ENCODE data around the gene AGK. TPM values are rescaled to one million over a fixed set of nuclear protein-coding genes. Genes with fewer than 3 reads are reported as not detected.
A peak's percentile ranks its signal among the peaks of the same experiment; 100 is the strongest.

Gene AGK
- total and polyA plus RNA-seq, 4 donors, result 7.2 to 13.6 (median 8.9) TPM

GRCh38 chr7:141702047-141702567 lies 150.9 kb downstream of the AGK start, which contains the start of gene DENND11:
TSS of gene DENND11 (minus strand) at chr7:141702166. CDS start at chr7:141702153, 13 bp downstream.
- Histone ChIP-seq H3K4me3 (ENCODE audit: low read depth in 1 of 3, low read length in 3 of 3) (peak within 1 kb of the TSS; percentile 73 to 96 (median 87)), H3K27me3 (ENCODE audit: control insufficient read depth in 4 of 4, insufficient read depth in 4 of 4, low read length in 3 of 4) (no peaks in the 10 kb centered on the region), H3K4me1 (ENCODE audit: control insufficient read depth in 4 of 4, insufficient read depth in 4 of 4, low read length in 3 of 4) (peaks cover 2 to 28% (median 20%) of the 10 kb centered on the region in 4 donors), H3K27ac (ENCODE audit: low read depth in 1 of 2, low read length in 2 of 2) (peak within 1 kb of the TSS; percentile 75 to 76), H3K9ac (ENCODE audit: low read depth in 1 of 2, low read length in 2 of 2) (peak within 1 kb of the TSS; percentile 51 to 85), H3K36me3 (ENCODE audit: control insufficient read depth in 4 of 4, insufficient read depth in 3 of 4, low read depth in 1 of 4, low read length in 3 of 4) (no peaks in the 10 kb centered on the region), H3K9me3 (ENCODE audit: control insufficient read depth in 4 of 4, low read length in 3 of 4) (no peaks in the 10 kb centered on the region)
- DNase-seq (ENCODE audit: low spot score), result peak; percentile 62
- TF ChIP-seq FOXA2 (IDR thresholded peaks at IDR 0.05) (no peak), RXRA (IDR thresholded peaks at IDR 0.05) (no peak), EGR1 (IDR thresholded peaks at IDR 0.05; ENCODE audit: low read depth in 2 of 2) (no peak), NR2F2 (IDR thresholded peaks at IDR 0.05) (no peak), ZBTB33 (IDR thresholded peaks at IDR 0.05) (no peak), YY1 (IDR thresholded peaks at IDR 0.05) (peak; percentile 12), TAF1 (conservative IDR thresholded peaks at IDR 0.05) (no peak)
- TF ChIP-seq, protein P1, sequence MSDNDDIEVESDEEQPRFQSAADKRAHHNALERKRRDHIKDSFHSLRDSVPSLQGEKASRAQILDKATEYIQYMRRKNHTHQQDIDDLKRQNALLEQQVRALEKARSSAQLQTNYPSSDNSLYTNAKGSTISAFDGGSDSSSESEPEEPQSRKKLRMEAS (IDR thresholded peaks at IDR 0.05), result no peak
- under 1% methylated on average over 62 of the region's 62 CpGs for WGBS

- Histone ChIP-seq H3K4me1 (ENCODE audit: control insufficient read depth in 4 of 4, insufficient read depth in 4 of 4, low read length in 3 of 4) (peaks cover 0 to 24% (median 18%) of the 10 kb centered on the region in 4 donors), H3K9ac (ENCODE audit: low read depth in 1 of 2, low read length in 2 of 2) (no peak overlapping the region), H3K36me3 (ENCODE audit: control insufficient read depth in 4 of 4, insufficient read depth in 3 of 4, low read depth in 1 of 4, low read length in 3 of 4) (no peaks in the 10 kb centered on the region), H3K27ac (ENCODE audit: low read depth in 1 of 2, low read length in 2 of 2) (no peak overlapping the region), H3K4me3 (ENCODE audit: low read depth in 1 of 3, low read length in 3 of 3) (peak overlapping the region in 1 of 3 donors; percentile 96), H3K9me3 (ENCODE audit: control insufficient read depth in 4 of 4, low read length in 3 of 4) (no peaks in the 10 kb centered on the region), H3K27me3 (ENCODE audit: control insufficient read depth in 4 of 4, insufficient read depth in 4 of 4, low read length in 3 of 4) (no peaks in the 10 kb centered on the region)
- TF ChIP-seq JUND (IDR thresholded peaks at IDR 0.05) (no peak), SP1 (IDR thresholded peaks at IDR 0.05) (no peak), ZBTB33 (IDR thresholded peaks at IDR 0.05) (no peak), FOXA2 (IDR thresholded peaks at IDR 0.05) (no peak), REST (IDR thresholded peaks at IDR 0.05) (no peak), FOXA1 (IDR thresholded peaks at IDR 0.05) (no peak), RAD21 (IDR thresholded peaks at IDR 0.05) (no peak), NR2F2 (IDR thresholded peaks at IDR 0.05) (no peak), HNF4G (IDR thresholded peaks at IDR 0.05) (no peak)
- 54% methylated on average over 4 of the region's 4 CpGs for WGBS
- DNase-seq (ENCODE audit: low spot score), result no peak
Measured at GRCh38 chr7:141702892-141703291, 151.7 kb downstream of the AGK start.
